Endothelial cell (in vitro differentiated cells): ENCODE measurements around the gene GSK3B. TPM values are rescaled to one million over a fixed set of nuclear protein-coding genes. Genes with fewer than 3 reads are reported as not detected.
A peak's percentile ranks its signal among the peaks of the same experiment; 100 is the strongest.

Experiments
- DNase-seq: peaks from one replicate; pipeline ENCODE4 v3.0.0; 2021; ENCODE audit warnings: low spot score
- H3K27ac Mint-ChIP-seq: one replicate; pipeline ENCODE4 v1.8.0; 2021; ENCODE audit warnings: mixed read lengths, inconsistent platforms; ENCODE audit not compliant: unreplicated experiment
- H3K27me3 Mint-ChIP-seq: one replicate; pipeline ENCODE4 v1.8.0; 2021; ENCODE audit warnings: mild to moderate bottlenecking, moderate library complexity, mixed read lengths, inconsistent platforms; ENCODE audit not compliant: unreplicated experiment
- H3K36me3 Mint-ChIP-seq: one replicate; pipeline ENCODE4 v1.8.0; 2021; ENCODE audit warnings: mild to moderate bottlenecking, low read depth, mixed read lengths, inconsistent platforms; ENCODE audit not compliant: unreplicated experiment
- H3K4me1 Mint-ChIP-seq: one replicate; pipeline ENCODE4 v1.8.0; 2021; ENCODE audit warnings: mild to moderate bottlenecking, mixed read lengths, inconsistent platforms; ENCODE audit not compliant: unreplicated experiment
- H3K4me3 Mint-ChIP-seq: one replicate; pipeline ENCODE4 v1.8.0; 2021; ENCODE audit warnings: mild to moderate bottlenecking, mixed read lengths, inconsistent platforms; ENCODE audit not compliant: unreplicated experiment
- H3K9me3 Mint-ChIP-seq: one replicate; pipeline ENCODE4 v1.8.0; 2021; ENCODE audit warnings: mixed read lengths, inconsistent platforms; ENCODE audit not compliant: unreplicated experiment
- CTCF ChIP-seq: fragments of 200-600 bp; sonication (generic); IDR thresholded peaks from one replicate; pipeline ENCODE4 v1.5.0; 2021; ENCODE audit warnings: antibody characterized with exemption; ENCODE audit not compliant: unreplicated experiment
- total RNA-seq: library from RNA; stranded (reverse); fragmentation: NEBNext Ultra II Directional; extraction: Animal tissue kit (Norgen Biotek cat#: 25700); gene quantifications from one replicate; pipeline ENCODE4 v1.2.1, GENCODE V29; 2021; ENCODE audit not compliant: unreplicated experiment

The GSK3B gene
- total RNA-seq, 1 donor from 2014 or later, result 78.6 TPM

- no peak for DNase-seq
- H3K36me3 Mint-ChIP-seq, result peaks cover 21% of the 10 kb centered on the region
- no peak overlapping the region for H3K4me3 Mint-ChIP-seq
- TF ChIP-seq CTCF, result no peak
- peaks cover 2% of the 10 kb centered on the region for H3K27me3 Mint-ChIP-seq
- no peaks in the 10 kb centered on the region for H3K9me3 Mint-ChIP-seq
- no peak overlapping the region for H3K27ac Mint-ChIP-seq
- peaks cover 31% of the 10 kb centered on the region for H3K4me1 Mint-ChIP-seq
Observed at GRCh38 chr3:120048355-120049041, 45.7 kb downstream of the GSK3B start.

- no peak for TF ChIP-seq CTCF
Observed at GRCh38 chr3:120047686-120048085, 46.6 kb downstream of the GSK3B start.

GRCh38 chr3:120040813-120041377, 53.4 kb downstream of the GSK3B start:
- Mint-ChIP-seq H3K4me1 (peaks cover 3% of the 10 kb centered on the region), H3K27ac (no peak overlapping the region), H3K4me3 (peak overlapping the region; percentile 32), H3K27me3 (peaks cover 10% of the 10 kb centered on the region), H3K36me3 (peaks cover 51% of the 10 kb centered on the region), H3K9me3 (peaks cover 12% of the 10 kb centered on the region)
- TF ChIP-seq CTCF, result no peak
- DNase-seq, result no peak

More at GRCh38 chr3:120047686-120048085, 46.6 kb downstream of the GSK3B start:
- Mint-ChIP-seq H3K4me1 (peaks cover 33% of the 10 kb centered on the region), H3K36me3 (peaks cover 21% of the 10 kb centered on the region), H3K9me3 (no peaks in the 10 kb centered on the region), H3K4me3 (no peak overlapping the region), H3K27ac (no peak overlapping the region), H3K27me3 (peaks cover 2% of the 10 kb centered on the region)
- DNase-seq, result no peak

- peaks cover 12% of the 10 kb centered on the region for H3K9me3 Mint-ChIP-seq
- H3K27ac Mint-ChIP-seq, result no peak overlapping the region
- DNase-seq, result no peak
- H3K4me1 Mint-ChIP-seq, result peaks cover 3% of the 10 kb centered on the region
- H3K4me3 Mint-ChIP-seq, result peak overlapping the region; percentile 32
- no peak for TF ChIP-seq CTCF
- H3K27me3 Mint-ChIP-seq, result peaks cover 10% of the 10 kb centered on the region
- peaks cover 43% of the 10 kb centered on the region for H3K36me3 Mint-ChIP-seq
Observed at GRCh38 chr3:120039642-120040610, 54.3 kb downstream of the GSK3B start.
